Hepatocyte (in vitro differentiated cells): ENCODE results near the gene RNF180. TPM values are rescaled to one million over a fixed set of nuclear protein-coding genes. Genes with fewer than 3 reads are reported as not detected.

Source experiments
- DNase-seq: peaks from one replicate; pipeline ENCODE4 v3.0.0-alpha.2; 2016; ENCODE audit warnings: low spot score
- H2AFZ ChIP-seq: fragments of 200-600 bp; sonication (generic); 2 replicates; pipeline ENCODE4 v1.6.0; 2016; ENCODE audit warnings: antibody characterized with exemption, mild to moderate bottlenecking
- H3K27ac ChIP-seq: fragments of 200-600 bp; sonication (generic); 2 replicates; pipeline ENCODE4 v1.5.1; 2016; ENCODE audit warnings: mild to moderate bottlenecking
- H3K27me3 ChIP-seq: fragments of 200-600 bp; sonication (generic); 2 replicates; pipeline ENCODE4 v1.6.1; 2016
- H3K36me3 ChIP-seq: fragments of 200-600 bp; sonication (generic); replicated peaks from 2 replicates; pipeline ENCODE4 v1.5.1; 2016; ENCODE audit warnings: low read depth; ENCODE audit not compliant: insufficient read depth
- H3K4me1 ChIP-seq: fragments of 200-600 bp; sonication (generic); 2 replicates; pipeline ENCODE4 v1.5.1; 2016; ENCODE audit warnings: mild to moderate bottlenecking, moderate library complexity; ENCODE audit not compliant: insufficient read depth
- H3K4me2 ChIP-seq: fragments of 200-600 bp; sonication (generic); 2 replicates; pipeline ENCODE4 v1.6.0; 2016
- H3K4me3 ChIP-seq: fragments of 200-600 bp; sonication (generic); 2 replicates; pipeline ENCODE4 v1.5.1; 2016; ENCODE audit warnings: mild to moderate bottlenecking
- H3K79me2 ChIP-seq: fragments of 200-600 bp; sonication (generic); 2 replicates; pipeline ENCODE4 v1.6.0; 2017; ENCODE audit warnings: mild to moderate bottlenecking
- H3K9me2 ChIP-seq: fragments of 200-600 bp; sonication (generic); replicated peaks from 2 replicates; pipeline ENCODE4 v1.6.0; 2017; ENCODE audit warnings: mild to moderate bottlenecking; ENCODE audit not compliant: insufficient read depth
- H3K9me3 ChIP-seq: fragments of 200-600 bp; sonication (generic); 2 replicates; pipeline ENCODE4 v1.5.1; 2016; ENCODE audit warnings: low read depth, mild to moderate bottlenecking
- H4K20me1 ChIP-seq: fragments of 200-600 bp; sonication (generic); 2 replicates; pipeline ENCODE4 v1.6.0; 2016; ENCODE audit warnings: mild to moderate bottlenecking; ENCODE audit not compliant: insufficient read depth, poor library complexity, severe bottlenecking
- CTCF ChIP-seq: fragments of 200-600 bp; sonication (generic); IDR thresholded peaks from 2 replicates; pipeline ENCODE4 v1.5.1; 2016; ENCODE audit warnings: antibody characterized with exemption, mild to moderate bottlenecking; ENCODE audit not compliant: poor library complexity
- EZH2 ChIP-seq: fragments of 200-600 bp; sonication (generic); IDR thresholded peaks from 2 replicates; pipeline ENCODE4 v1.6.1; 2016; ENCODE audit warnings: antibody characterized with exemption, mild to moderate bottlenecking, borderline replicate concordance
- EZH2phosphoT487 ChIP-seq: fragments of 200-600 bp; sonication (generic); IDR thresholded peaks from one replicate; pipeline ENCODE4 v1.6.1; 2018; ENCODE audit warnings: antibody characterized with exemption, mild to moderate bottlenecking, low read depth, moderate library complexity; ENCODE audit not compliant: unreplicated experiment, severe bottlenecking
- WGBS: methylation state at CpG from one replicate; pipeline ENCODE4 v1.1.6; 2016; ENCODE audit warnings: low lambda C conversion rate; ENCODE audit errors: missing lambda C conversion rate; 5-methylcytosine and 5-hydroxymethylcytosine counted together
- polyA plus RNA-seq: library from polyadenylated mRNA; unstranded; fragments of >200 nt; fragmentation: Nextera tagmentation; extraction: Ambion mirVana; gene quantifications from 2 replicates; pipeline ENCODE4 v1.2.1, GENCODE V29; 2016
- total RNA-seq: library from RNA; depleted of rRNA; stranded (reverse); fragments of >200 nt; gene quantifications from 2 replicates; pipeline ENCODE4 v1.2.3, GENCODE V29; 2014

RNF180 gene
- total and polyA plus RNA-seq, 2 experiments from 2014 or later = 3.0 to 4.7 TPM

- no peak overlapping the region for H2AFZ ChIP-seq
- H3K36me3 ChIP-seq = no peaks in the 10 kb centered on the region
- no peak overlapping the region for H3K4me3 ChIP-seq
- TF ChIP-seq EZH2 = no peak
- WGBS = 94% methylated on average over 25 of the region's 33 CpGs
- H3K4me1 ChIP-seq = peaks cover 4% of the 10 kb centered on the region
- H4K20me1 ChIP-seq = no peaks in the 10 kb centered on the region
- no peak overlapping the region for H3K27ac ChIP-seq
- H3K27me3 ChIP-seq = no peaks in the 10 kb centered on the region
- no peak overlapping the region for H3K4me2 ChIP-seq
- no peaks in the 10 kb centered on the region for H3K9me3 ChIP-seq
- DNase-seq = no peak
- no peaks in the 10 kb centered on the region for H3K9me2 ChIP-seq
- no peaks in the 10 kb centered on the region for H3K79me2 ChIP-seq
Measured at GRCh38 chr5:64149857-64150521, 15.7 kb upstream of the RNF180 start.

- TF ChIP-seq EZH2phosphoT487 = no peak
- TF ChIP-seq EZH2 = no peak
- TF ChIP-seq CTCF = no peak
- Histone ChIP-seq H3K36me3 (no peaks in the 10 kb centered on the region), H3K4me2 (no peak overlapping the region), H2AFZ (no peak overlapping the region), H3K27ac (no peak overlapping the region), H3K4me1 (no peaks in the 10 kb centered on the region), H3K79me2 (no peaks in the 10 kb centered on the region), H3K9me2 (no peaks in the 10 kb centered on the region), H4K20me1 (no peaks in the 10 kb centered on the region), H3K9me3 (no peaks in the 10 kb centered on the region), H3K27me3 (no peaks in the 10 kb centered on the region), H3K4me3 (no peak overlapping the region)
- 81% methylated on average over 1 of the region's 1 CpG for WGBS
- no peak for DNase-seq
Measured at GRCh38 chr5:64156261-64156660, 9.4 kb upstream of the RNF180 start.

- no peak overlapping the region for H3K4me2 ChIP-seq
- no peaks in the 10 kb centered on the region for H3K36me3 ChIP-seq
- no peaks in the 10 kb centered on the region for H3K79me2 ChIP-seq
- 98% methylated on average over 2 of the region's 2 CpGs for WGBS
- no peak overlapping the region for H3K4me3 ChIP-seq
- no peaks in the 10 kb centered on the region for H3K9me3 ChIP-seq
- no peak overlapping the region for H2AFZ ChIP-seq
- H3K27me3 ChIP-seq = peaks cover 14% of the 10 kb centered on the region
- DNase-seq = no peak
- no peaks in the 10 kb centered on the region for H4K20me1 ChIP-seq
- no peaks in the 10 kb centered on the region for H3K9me2 ChIP-seq
- TF ChIP-seq EZH2phosphoT487 (no peak), CTCF (no peak), EZH2 (no peak)
- no peak overlapping the region for H3K27ac ChIP-seq
- no peaks in the 10 kb centered on the region for H3K4me1 ChIP-seq
Measured at GRCh38 chr5:64158827-64159226, 6.8 kb upstream of the RNF180 start.

- TF ChIP-seq EZH2phosphoT487 = no peak
- TF ChIP-seq EZH2 = no peak
- Histone ChIP-seq H3K79me2 (no peaks in the 10 kb centered on the region), H3K27ac (no peak overlapping the region), H3K4me1 (no peaks in the 10 kb centered on the region), H3K36me3 (no peaks in the 10 kb centered on the region), H4K20me1 (no peaks in the 10 kb centered on the region), H3K4me3 (no peak overlapping the region), H3K4me2 (no peak overlapping the region), H3K27me3 (peaks cover 25% of the 10 kb centered on the region), H2AFZ (no peak overlapping the region), H3K9me3 (no peaks in the 10 kb centered on the region), H3K9me2 (no peaks in the 10 kb centered on the region)
- WGBS = 95% methylated on average over 6 of the region's 6 CpGs
- DNase-seq = no peak
Measured at GRCh38 chr5:64160201-64160600, 5.4 kb upstream of the RNF180 start.
